ENCODE results near the gene CENPT. TPM values are rescaled to one million over a fixed set of nuclear protein-coding genes. Genes with fewer than 3 reads are reported as not detected.
A peak's percentile ranks its signal among the peaks of the same experiment; 100 is the strongest.

The CENPT gene, protein sequence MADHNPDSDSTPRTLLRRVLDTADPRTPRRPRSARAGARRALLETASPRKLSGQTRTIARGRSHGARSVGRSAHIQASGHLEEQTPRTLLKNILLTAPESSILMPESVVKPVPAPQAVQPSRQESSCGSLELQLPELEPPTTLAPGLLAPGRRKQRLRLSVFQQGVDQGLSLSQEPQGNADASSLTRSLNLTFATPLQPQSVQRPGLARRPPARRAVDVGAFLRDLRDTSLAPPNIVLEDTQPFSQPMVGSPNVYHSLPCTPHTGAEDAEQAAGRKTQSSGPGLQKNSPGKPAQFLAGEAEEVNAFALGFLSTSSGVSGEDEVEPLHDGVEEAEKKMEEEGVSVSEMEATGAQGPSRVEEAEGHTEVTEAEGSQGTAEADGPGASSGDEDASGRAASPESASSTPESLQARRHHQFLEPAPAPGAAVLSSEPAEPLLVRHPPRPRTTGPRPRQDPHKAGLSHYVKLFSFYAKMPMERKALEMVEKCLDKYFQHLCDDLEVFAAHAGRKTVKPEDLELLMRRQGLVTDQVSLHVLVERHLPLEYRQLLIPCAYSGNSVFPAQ
- 10 to 100 TPM; 35.5 to 65.0 TPM for polyA plus RNA-seq

DNA sequence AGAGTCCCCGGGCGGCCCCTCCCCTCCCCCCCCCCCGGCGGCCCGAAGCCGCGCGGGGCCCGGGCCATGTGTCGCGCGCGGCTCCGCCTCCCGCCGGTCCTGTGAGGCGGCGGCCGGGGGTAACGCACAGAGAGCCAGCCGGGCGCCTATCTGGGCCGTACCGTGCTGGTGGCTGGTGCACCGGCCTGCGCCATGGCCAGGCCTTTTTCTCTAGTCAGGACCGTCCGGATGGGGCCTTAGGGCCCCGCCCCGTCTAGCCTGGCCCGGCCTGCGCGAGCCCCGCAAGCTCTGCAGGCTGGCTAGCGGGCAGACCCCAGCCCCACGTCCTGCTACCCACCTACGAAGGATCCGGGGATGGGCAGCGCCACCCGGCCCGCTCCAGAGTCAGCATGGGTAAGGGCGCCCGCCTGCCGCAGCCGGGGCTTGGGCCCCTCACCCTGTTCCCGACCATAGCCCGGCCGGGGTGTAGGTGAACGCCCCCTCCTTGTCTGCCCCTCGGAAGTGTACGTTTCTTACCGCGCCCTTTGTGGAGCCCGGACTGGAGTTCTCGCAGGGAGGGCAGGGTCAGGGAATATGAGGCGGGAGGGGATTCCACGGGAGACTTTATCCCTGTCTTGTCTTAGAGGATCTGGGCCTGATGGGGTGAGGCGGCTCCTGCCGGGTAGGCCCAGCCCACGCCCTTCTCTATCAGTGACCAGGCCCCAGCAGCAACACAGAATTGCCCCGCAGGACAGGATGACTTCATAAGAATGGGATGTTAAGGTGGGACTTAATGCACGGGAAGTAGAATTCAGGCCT is at the start of gene CENPT:
Gene CENPT (minus strand): TSS at position 630 of the 798 bp plus-strand sequence. CDS start 13,834 bp downstream, outside the sequence.
- Histone ChIP-seq H3K4me1 (ENCODE audit: control insufficient read depth in 2 of 2, insufficient read depth in 2 of 2, low read length in 1 of 2) (peaks cover 4 to 24% of the 10 kb centered on the region in 2 donors), H3K9me3 (ENCODE audit: control insufficient read depth in 2 of 2, insufficient read depth in 1 of 2, low read depth in 1 of 2, low read length in 1 of 2) (no peaks in the 10 kb centered on the region), H3K27ac (ENCODE audit: low read depth in 2 of 2, low read length in 1 of 2) (peak within 1 kb of the TSS; percentile 95 to 97), H3K36me3 (ENCODE audit: control insufficient read depth in 2 of 2, insufficient read depth in 2 of 2, low read length in 1 of 2) (no peaks in the 10 kb centered on the region), H3K4me3 (ENCODE audit: low read depth in 1 of 2, low read length in 2 of 2) (peak within 1 kb of the TSS; percentile 82 to 92), H3K27me3 (ENCODE audit: control insufficient read depth in 1 of 2, insufficient read depth in 2 of 2, low read length in 2 of 2) (no peaks in the 10 kb centered on the region)
- 0 to 1% methylated on average over 42 to 62 of the region's 62 CpGs for WGBS, 2 donors

DNA sequence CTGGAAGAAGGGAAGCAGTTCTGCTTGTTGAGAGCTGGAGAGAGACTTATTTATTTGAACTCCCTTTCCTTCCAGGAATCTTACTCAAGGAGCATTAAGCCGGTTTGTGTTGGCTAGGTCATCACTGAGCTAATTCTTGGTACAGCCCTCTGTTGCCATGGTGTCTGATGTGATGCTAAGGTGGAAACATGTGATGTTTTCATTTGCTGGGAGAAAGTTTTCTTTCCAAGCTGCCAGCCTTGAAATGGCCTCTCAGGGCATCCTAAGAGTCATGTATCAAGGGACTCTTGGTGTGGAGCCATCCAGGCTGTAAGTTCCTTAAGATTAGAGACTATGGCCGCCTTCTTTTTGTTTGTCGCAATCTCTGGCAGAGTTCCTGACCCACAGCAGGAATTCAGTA is 49.7 kb upstream of the CENPT start:
- H3K27ac ChIP-seq (ENCODE audit: low read depth in 2 of 2, low read length in 1 of 2) = peak overlapping the region in 1 of 2 donors; percentile 43
- 62 to 67% methylated on average over 3 of the region's 3 CpGs for WGBS, 2 donors

DNA sequence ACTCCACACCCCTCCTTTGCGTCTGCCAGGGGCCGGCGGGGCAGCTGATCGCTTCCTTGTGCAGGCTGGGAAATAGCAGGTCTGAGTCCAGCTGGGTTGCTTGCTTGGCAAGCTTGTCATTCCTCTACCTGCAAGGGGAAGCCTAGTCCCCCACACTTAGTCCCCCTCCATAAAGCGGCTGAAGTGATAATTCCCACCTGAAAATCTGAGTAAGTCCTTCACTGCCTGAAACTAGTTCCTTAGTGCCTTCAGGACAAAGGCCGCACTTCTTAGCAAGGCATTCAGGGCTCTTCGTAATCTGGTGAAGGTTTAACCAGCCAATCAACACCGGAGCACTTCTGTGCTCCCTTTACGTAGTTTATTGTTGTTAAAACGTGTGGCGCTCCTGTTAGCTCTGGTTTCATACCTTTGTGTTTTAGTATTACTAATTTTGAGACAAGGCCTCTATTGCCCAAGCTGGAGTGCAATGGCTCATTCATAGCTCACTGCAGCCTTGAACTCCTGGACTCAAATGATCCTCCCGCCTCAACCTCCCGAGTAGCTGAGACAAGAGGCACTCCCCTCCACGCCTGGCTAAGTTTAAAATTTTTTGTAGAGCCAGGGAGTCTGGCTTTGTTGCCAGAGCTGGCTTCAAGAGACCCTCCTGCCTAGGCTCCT is 46.4 kb upstream of the CENPT start:
- Histone ChIP-seq H3K4me1 (ENCODE audit: control insufficient read depth in 2 of 2, insufficient read depth in 2 of 2, low read length in 1 of 2) (peaks cover 2 to 3% of the 10 kb centered on the region in 2 donors), H3K27ac (ENCODE audit: low read depth in 2 of 2, low read length in 1 of 2) (peak overlapping the region; percentile 93 to 97), H3K27me3 (ENCODE audit: control insufficient read depth in 1 of 2, insufficient read depth in 2 of 2, low read length in 2 of 2) (no peaks in the 10 kb centered on the region), H3K36me3 (ENCODE audit: control insufficient read depth in 2 of 2, insufficient read depth in 2 of 2, low read length in 1 of 2) (no peaks in the 10 kb centered on the region), H3K9me3 (ENCODE audit: control insufficient read depth in 2 of 2, insufficient read depth in 1 of 2, low read depth in 1 of 2, low read length in 1 of 2) (no peaks in the 10 kb centered on the region), H3K4me3 (ENCODE audit: low read depth in 1 of 2, low read length in 2 of 2) (peak overlapping the region; percentile 95 to 99)
- WGBS, 2 donors = 14 to 18% methylated on average over 14 of the region's 14 CpGs

More for the DNA sequence above, 49.7 kb upstream of the CENPT start:
- no peaks in the 10 kb centered on the region for H3K27me3 ChIP-seq (ENCODE audit: control insufficient read depth in 1 of 2, insufficient read depth in 2 of 2, low read length in 2 of 2)
- no peak overlapping the region for H3K4me3 ChIP-seq (ENCODE audit: low read depth in 1 of 2, low read length in 2 of 2)
- peaks cover 2 to 3% of the 10 kb centered on the region in 2 donors for H3K4me1 ChIP-seq (ENCODE audit: control insufficient read depth in 2 of 2, insufficient read depth in 2 of 2, low read length in 1 of 2)
- no peaks in the 10 kb centered on the region for H3K9me3 ChIP-seq (ENCODE audit: control insufficient read depth in 2 of 2, insufficient read depth in 1 of 2, low read depth in 1 of 2, low read length in 1 of 2)
- no peaks in the 10 kb centered on the region for H3K36me3 ChIP-seq (ENCODE audit: control insufficient read depth in 2 of 2, insufficient read depth in 2 of 2, low read length in 1 of 2)

DNA sequence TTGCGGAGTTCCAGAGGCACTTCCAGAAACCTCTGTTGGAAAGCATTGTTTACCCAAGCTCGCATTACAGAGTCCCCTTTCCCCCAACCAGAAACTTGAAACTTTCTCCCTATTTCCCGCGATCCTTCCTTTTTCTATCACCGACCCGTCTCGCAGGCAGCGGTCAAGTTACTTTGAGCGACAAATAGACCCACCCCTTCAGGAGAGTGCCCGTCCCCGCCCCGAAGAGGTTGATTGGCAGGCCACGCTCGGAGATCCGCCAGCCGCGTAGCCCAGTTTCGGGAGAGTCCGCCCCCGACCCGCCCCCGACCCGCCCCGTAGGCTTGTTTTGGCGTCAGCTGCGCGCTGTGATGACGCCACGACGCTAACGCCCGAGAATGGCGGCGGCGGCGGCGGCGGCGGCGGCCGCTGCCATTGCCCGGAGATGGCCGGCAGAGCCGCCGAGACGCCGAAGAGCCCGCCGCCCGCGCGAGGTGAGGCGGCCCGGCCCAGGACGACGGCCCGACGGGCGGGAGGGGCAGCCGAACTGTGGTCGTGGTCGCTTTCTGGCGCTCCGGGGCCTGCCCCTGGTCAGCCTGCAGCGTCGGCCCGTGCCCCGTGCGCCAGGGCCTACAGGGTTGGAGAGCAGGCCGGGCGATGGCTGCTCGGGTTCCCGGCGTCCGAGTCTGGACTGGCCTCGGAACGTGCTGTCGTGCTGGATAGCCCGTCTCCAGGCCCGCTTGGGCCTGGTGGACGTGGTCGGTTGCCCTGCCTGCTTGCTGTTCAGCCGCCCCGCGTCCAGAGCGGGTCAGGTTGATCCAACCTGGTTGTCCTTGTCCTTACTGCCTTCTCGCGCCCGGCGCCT is 45.6 kb upstream of the CENPT start, which contains the start of gene PSKH1:
Gene PSKH1 (plus strand): TSS at position 356 of the 844 bp plus-strand sequence. CDS start 15,496 bp downstream, outside the sequence.
- WGBS, 2 donors = 0 to 1% methylated on average over 70 to 90 of the region's 90 CpGs
- Histone ChIP-seq H3K4me3 (ENCODE audit: low read depth in 1 of 2, low read length in 2 of 2) (peak within 1 kb of the TSS; percentile 95 to 99), H3K9me3 (ENCODE audit: control insufficient read depth in 2 of 2, insufficient read depth in 1 of 2, low read depth in 1 of 2, low read length in 1 of 2) (no peaks in the 10 kb centered on the region), H3K4me1 (ENCODE audit: control insufficient read depth in 2 of 2, insufficient read depth in 2 of 2, low read length in 1 of 2) (peaks cover 2 to 3% of the 10 kb centered on the region in 2 donors), H3K27ac (ENCODE audit: low read depth in 2 of 2, low read length in 1 of 2) (peak within 1 kb of the TSS; percentile 93 to 97), H3K27me3 (ENCODE audit: control insufficient read depth in 1 of 2, insufficient read depth in 2 of 2, low read length in 2 of 2) (no peaks in the 10 kb centered on the region), H3K36me3 (ENCODE audit: control insufficient read depth in 2 of 2, insufficient read depth in 2 of 2, low read length in 1 of 2) (no peaks in the 10 kb centered on the region)

DNA sequence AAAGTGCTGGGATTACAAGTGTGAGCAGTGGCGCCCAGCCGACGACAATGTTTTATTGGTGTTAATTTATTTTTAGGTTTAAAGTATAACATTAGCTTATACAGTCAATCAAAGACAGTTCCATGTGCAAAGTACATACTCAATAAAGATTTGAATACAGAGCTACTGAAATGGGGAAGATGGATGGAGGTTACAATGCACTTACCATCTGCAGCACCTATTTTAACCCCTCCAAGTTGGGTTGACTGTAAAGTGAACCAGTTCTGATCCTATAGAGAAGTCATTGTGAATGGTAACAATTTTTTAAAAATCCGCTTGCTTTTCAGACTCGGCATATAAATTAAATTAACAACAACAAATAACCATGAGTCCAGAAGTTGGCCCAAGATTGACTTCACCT is 44.9 kb upstream of the CENPT start:
- peak overlapping the region in 1 of 2 donors; percentile 44 for H3K4me3 ChIP-seq (ENCODE audit: low read depth in 1 of 2, low read length in 2 of 2)
- H3K36me3 ChIP-seq (ENCODE audit: control insufficient read depth in 2 of 2, insufficient read depth in 2 of 2, low read length in 1 of 2) = no peaks in the 10 kb centered on the region
- no peak overlapping the region for H3K27ac ChIP-seq (ENCODE audit: low read depth in 2 of 2, low read length in 1 of 2)
- WGBS, 2 donors = 61 to 65% methylated on average over 5 of the region's 5 CpGs
- peaks cover under 1 to 2% of the 10 kb centered on the region in 2 donors for H3K4me1 ChIP-seq (ENCODE audit: control insufficient read depth in 2 of 2, insufficient read depth in 2 of 2, low read length in 1 of 2)
- H3K27me3 ChIP-seq (ENCODE audit: control insufficient read depth in 1 of 2, insufficient read depth in 2 of 2, low read length in 2 of 2) = no peaks in the 10 kb centered on the region
- no peaks in the 10 kb centered on the region for H3K9me3 ChIP-seq (ENCODE audit: control insufficient read depth in 2 of 2, insufficient read depth in 1 of 2, low read depth in 1 of 2, low read length in 1 of 2)

DNA sequence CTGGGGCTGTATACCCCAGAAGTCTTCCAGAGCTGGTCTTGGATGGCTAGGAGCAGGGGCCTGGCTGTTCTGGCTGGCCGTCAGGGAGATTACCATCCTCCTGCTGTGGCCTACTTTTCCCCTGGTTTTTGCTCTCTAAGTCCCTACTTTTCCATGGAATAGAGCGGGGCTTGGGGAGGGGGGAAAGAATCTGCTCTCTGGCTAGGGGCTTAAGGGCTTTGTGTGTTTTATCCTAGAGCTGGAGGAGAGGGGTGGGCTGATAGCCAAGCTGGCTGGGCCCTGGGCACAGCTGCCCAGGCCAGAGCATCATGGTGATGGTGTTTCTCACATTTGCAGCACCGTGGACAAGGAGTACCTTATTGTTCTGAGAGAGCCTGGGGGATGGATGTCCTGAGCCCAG is 40.8 kb upstream of the CENPT start:
- peaks cover 2% of the 10 kb centered on the region in 2 donors for H3K4me1 ChIP-seq (ENCODE audit: control insufficient read depth in 2 of 2, insufficient read depth in 2 of 2, low read length in 1 of 2)
- peaks cover under 1 to 12% of the 10 kb centered on the region in 2 donors for H3K36me3 ChIP-seq (ENCODE audit: control insufficient read depth in 2 of 2, insufficient read depth in 2 of 2, low read length in 1 of 2)
- H3K27ac ChIP-seq (ENCODE audit: low read depth in 2 of 2, low read length in 1 of 2) = no peak overlapping the region
- WGBS, 2 donors = 74 to 82% methylated on average over 3 of the region's 3 CpGs
- H3K27me3 ChIP-seq (ENCODE audit: control insufficient read depth in 1 of 2, insufficient read depth in 2 of 2, low read length in 2 of 2) = no peaks in the 10 kb centered on the region
- H3K4me3 ChIP-seq (ENCODE audit: low read depth in 1 of 2, low read length in 2 of 2) = no peak overlapping the region
- H3K9me3 ChIP-seq (ENCODE audit: control insufficient read depth in 2 of 2, insufficient read depth in 1 of 2, low read depth in 1 of 2, low read length in 1 of 2) = no peaks in the 10 kb centered on the region

DNA sequence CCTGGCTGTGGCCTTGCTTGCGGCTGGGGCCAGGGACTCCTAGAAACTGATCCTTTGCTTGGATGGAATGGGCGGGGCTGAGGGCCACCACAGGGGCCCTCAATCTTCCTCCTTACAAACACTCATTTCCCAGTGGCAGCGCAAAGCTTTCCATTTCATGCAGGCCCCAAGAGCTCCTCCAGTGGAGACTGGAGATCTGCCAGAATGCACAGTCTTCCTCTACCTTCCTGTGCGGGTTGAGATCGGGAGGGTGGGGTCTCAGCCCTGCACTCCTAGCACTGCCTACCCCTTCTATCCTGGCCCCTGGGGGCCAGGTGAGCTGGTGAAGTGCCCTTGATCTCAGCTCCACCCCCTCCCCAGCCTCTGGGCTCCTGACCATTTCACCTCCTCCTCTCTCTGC is 38.9 kb upstream of the CENPT start:
- Histone ChIP-seq H3K4me1 (ENCODE audit: control insufficient read depth in 2 of 2, insufficient read depth in 2 of 2, low read length in 1 of 2) (peaks cover 2% of the 10 kb centered on the region in 2 donors), H3K27ac (ENCODE audit: low read depth in 2 of 2, low read length in 1 of 2) (no peak overlapping the region), H3K27me3 (ENCODE audit: control insufficient read depth in 1 of 2, insufficient read depth in 2 of 2, low read length in 2 of 2) (no peaks in the 10 kb centered on the region), H3K4me3 (ENCODE audit: low read depth in 1 of 2, low read length in 2 of 2) (no peak overlapping the region), H3K36me3 (ENCODE audit: control insufficient read depth in 2 of 2, insufficient read depth in 2 of 2, low read length in 1 of 2) (peaks cover 14 to 31% of the 10 kb centered on the region in 2 donors), H3K9me3 (ENCODE audit: control insufficient read depth in 2 of 2, insufficient read depth in 1 of 2, low read depth in 1 of 2, low read length in 1 of 2) (no peaks in the 10 kb centered on the region)
- WGBS, 2 donors = 94 to 95% methylated on average over 5 of the region's 5 CpGs

DNA sequence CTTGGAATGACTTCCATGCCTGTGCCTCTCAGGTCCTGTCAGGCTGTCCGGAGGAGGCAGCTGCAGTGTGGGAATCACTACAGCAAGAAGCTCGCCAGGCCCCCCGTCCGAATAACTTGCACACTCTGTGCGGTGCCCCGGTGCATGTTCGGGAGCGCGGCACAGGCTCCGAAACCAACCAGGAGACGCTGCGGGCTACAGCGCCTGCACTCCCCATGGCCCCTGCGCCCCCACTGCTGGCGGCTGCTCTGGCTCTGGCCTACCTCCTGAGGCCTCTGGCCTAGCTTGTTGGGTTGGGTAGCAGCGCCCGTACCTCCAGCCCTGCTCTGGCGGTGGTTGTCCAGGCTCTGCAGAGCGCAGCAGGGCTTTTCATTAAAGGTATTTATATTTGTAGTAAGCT is 38.5 kb upstream of the CENPT start:
- no peak overlapping the region for H3K27ac ChIP-seq (ENCODE audit: low read depth in 2 of 2, low read length in 1 of 2)
- peaks cover 18 to 35% of the 10 kb centered on the region in 2 donors for H3K36me3 ChIP-seq (ENCODE audit: control insufficient read depth in 2 of 2, insufficient read depth in 2 of 2, low read length in 1 of 2)
- H3K4me3 ChIP-seq (ENCODE audit: low read depth in 1 of 2, low read length in 2 of 2) = no peak overlapping the region
- WGBS, 2 donors = 94% methylated on average over 19 of the region's 19 CpGs
- H3K9me3 ChIP-seq (ENCODE audit: control insufficient read depth in 2 of 2, insufficient read depth in 1 of 2, low read depth in 1 of 2, low read length in 1 of 2) = no peaks in the 10 kb centered on the region
- H3K4me1 ChIP-seq (ENCODE audit: control insufficient read depth in 2 of 2, insufficient read depth in 2 of 2, low read length in 1 of 2) = peaks cover 2% of the 10 kb centered on the region in 2 donors
- no peaks in the 10 kb centered on the region for H3K27me3 ChIP-seq (ENCODE audit: control insufficient read depth in 1 of 2, insufficient read depth in 2 of 2, low read length in 2 of 2)
